AG09319 (cell line): ENCODE results near the gene C19orf53.

ENCODE experiments used
- DNase-seq: peaks from one replicate; pipeline ENCODE4 v3.0.0-alpha.2; 2010; ENCODE audit warnings: low read depth; ENCODE audit errors: extremely low read depth
- CTCF ChIP-seq: IDR thresholded peaks from 2 replicates; pipeline ENCODE4 v1.5.1; 2011; ENCODE audit warnings: low read depth, mild to moderate bottlenecking, inconsistent platforms, low read length, moderate library complexity

The C19orf53 gene

GRCh38 chr19:13734751-13735150 is 39.5 kb upstream of the C19orf53 start:
- DNase-seq, result no peak
- TF ChIP-seq CTCF, result no peak

GRCh38 chr19:13738073-13738472 is 36.2 kb upstream of the C19orf53 start:
- DNase-seq, result no peak
- no peak for TF ChIP-seq CTCF

- DNase-seq, result no peak
- no peak for TF ChIP-seq CTCF
These were observed 32.4 kb upstream of the C19orf53 start for GRCh38 chr19:13741893-13742292.

GRCh38 chr19:13742756-13743155 is 31.5 kb upstream of the C19orf53 start:
- no peak for DNase-seq
- TF ChIP-seq CTCF, result no peak

- no peak for DNase-seq
- no peak for TF ChIP-seq CTCF
These were observed 30.1 kb upstream of the C19orf53 start for GRCh38 chr19:13744174-13744573.

- no peak for TF ChIP-seq CTCF
- no peak for DNase-seq
These were observed 27.2 kb upstream of the C19orf53 start for GRCh38 chr19:13747098-13747453.

GRCh38 chr19:13748169-13748828 is 26.0 kb upstream of the C19orf53 start:
- no peak for DNase-seq
- no peak for TF ChIP-seq CTCF
